Measurements from ENCODE around the gene P2RY4.
"Not testable (repeated sequence)": the region's sequence is repeated elsewhere in the genome, so short reads cannot be mapped to it uniquely, and the experiment has no call there.

P2RY4 gene

DNA sequence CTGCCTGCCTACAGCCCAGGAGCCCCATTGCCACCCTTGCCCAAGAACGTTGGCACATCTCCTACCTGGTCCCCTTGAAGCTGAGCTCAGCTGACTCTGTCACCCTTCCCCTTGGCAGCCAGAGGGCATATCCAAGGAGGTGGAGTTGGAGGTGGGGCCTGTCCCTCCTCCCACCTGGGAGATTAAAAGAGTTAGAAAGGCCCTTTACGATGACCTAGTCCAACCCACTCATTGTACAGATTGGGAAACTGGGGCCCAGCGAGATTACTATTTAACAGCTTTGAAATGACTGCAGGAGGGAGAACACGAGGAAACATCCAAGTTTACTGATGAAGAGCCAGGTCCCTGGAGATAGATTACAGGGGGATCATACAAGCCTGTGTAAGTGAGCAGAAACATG lies at the start of gene P2RY4:
P2RY4 (minus strand) TSS at position 101 of the 400 bp plus-strand sequence. CDS start 580 bp downstream, outside the sequence.
- no peak for DNase-seq

GRCh38 chrX:70301716-70302115 lies 41.7 kb upstream of the P2RY4 start:
- DNase-seq = no peak

- DNase-seq = no peak
Measured at GRCh38 chrX:70293621-70294020, 33.6 kb upstream of the P2RY4 start.

DNA sequence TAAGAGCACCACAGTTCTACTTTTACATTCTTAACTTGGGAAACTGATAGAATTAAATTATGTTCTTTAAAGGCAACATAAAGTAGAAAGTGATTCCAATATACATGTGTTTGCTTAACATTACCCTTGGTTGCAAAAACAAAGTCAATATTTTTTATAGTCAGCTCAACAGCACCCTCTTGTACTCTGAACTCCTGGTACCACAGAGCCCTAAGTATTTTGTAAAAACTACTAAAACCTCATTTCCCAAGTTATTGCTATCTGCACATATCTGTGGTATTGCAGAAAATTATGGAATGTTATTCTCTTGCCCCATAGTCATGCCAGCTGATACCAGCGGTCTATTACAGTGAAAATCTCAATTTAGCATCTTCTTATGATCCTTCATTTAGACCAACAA lies 32.8 kb upstream of the P2RY4 start:
- DNase-seq = no peak

- peak; percentile 62 to 67 for DNase-seq
Measured at GRCh38 chrX:70289793-70290770, 30.1 kb upstream of the P2RY4 start, which contains the start of the genes KIF4A and PDZD11. TSS of gene KIF4A (plus strand) at chrX:70290104. CDS start at chrX:70290459, 355 bp downstream. TSS of gene PDZD11 (minus strand) at chrX:70289927. CDS start at chrX:70289341, 586 bp downstream.

DNA sequence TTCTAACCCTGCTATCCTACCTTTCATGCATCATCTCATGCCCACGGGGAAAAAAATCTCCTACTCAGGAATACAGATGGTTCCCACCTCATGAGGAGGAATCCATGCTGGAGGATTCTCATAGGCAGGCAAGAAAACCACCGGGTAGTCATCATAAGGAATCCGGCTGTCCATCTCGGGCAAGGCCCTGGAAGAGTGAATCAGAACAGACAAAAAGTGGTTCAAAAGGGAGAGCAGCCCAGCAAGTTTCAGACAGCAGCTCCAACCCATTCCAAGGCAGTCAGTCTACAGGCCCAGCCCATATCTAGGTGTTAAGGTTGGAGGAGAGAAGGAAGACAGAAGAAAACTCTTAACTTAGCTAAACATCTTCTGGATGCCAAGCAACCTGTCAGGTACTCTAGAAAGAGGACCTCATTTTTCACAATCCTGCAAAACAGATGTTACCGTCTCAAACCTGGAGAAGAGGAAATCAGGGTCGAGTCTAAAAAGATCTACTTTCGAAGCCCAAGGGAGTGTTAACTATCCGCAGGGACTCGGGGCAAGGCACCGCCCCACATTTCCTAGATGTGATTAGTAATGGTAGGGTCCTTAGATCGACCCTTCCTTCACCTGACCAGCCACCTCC lies 29.3 kb upstream of the P2RY4 start:
- DNase-seq = no peak

DNA sequence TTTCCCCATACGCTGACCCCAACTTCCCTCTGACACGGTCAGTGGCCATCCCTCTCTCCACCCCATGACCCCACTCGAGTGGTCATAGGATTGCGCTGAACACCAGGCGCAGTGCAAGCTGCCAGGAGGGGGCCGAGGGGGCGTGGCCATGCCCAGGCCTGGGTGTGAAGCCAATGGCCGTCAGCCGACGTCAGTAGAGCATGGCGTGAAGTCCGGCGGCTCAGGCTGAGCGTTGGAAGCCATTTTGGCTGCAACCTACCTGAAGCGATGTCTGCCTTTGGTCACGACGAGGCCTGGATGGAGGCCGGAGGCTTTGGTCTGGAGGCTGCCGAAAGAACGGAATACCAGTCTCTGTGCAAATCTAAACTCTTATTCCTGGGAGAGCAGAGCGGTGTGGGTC lies 21.9 kb upstream of the P2RY4 start, which contains the start of gene RAB41:
RAB41 (plus strand) TSS at position 222 of the 400 bp plus-strand sequence; CDS start at position 268, 46 bp downstream.
- DNase-seq = no peak

- no peak for DNase-seq
Measured at GRCh38 chrX:70280573-70280972, 20.6 kb upstream of the P2RY4 start.

DNA sequence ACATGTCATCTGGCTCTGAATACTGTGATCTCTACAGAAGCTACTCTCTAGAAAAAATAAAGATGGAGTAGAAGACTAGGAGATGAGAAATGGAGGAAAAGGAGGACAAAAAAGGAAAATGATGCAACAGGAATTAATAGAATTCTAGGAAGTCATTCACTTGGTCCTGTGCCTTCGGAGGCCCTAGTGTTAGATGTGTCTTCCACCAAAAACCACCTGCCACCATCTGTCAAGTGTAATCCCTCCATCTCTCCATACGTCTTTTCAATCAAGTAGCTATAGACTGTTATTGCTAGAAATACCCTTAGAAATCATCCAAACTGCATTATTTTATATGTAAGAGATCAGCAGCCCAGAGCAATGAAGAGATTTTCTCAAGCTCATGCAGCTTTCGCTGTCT lies 19.1 kb upstream of the P2RY4 start:
- no peak for DNase-seq

DNA sequence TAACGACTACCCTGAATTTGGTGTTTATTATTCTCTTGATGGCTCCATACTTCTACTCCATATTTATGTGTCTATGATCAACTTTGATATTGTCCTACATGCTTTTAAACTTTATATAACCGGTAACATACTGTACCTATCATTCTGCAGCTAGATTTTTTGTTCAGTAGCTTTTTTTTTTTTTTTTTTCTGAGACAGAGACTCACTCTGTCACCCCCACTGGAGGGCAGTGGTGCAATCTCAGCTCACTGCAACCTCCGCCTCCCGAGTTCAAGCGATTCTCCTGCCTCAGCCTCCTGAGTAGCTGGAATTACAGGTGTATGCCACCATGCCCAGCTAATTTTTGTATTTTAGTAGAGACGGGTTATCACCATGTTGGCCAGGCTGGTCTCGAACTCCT lies 14.0 kb upstream of the P2RY4 start:
- DNase-seq = not testable (repeated sequence)

GRCh38 chrX:70268034-70268433 lies 8.0 kb upstream of the P2RY4 start, which contains the start of gene ARR3:
TSS of gene ARR3 (plus strand) at chrX:70268334. CDS start at chrX:70269386, 1,052 bp downstream.
- no peak for DNase-seq

GRCh38 chrX:70264784-70265183 lies 4.8 kb upstream of the P2RY4 start:
- DNase-seq = no peak

- peak; percentile 21 to 51 for DNase-seq
Measured at GRCh38 chrX:70262952-70263567, 3.1 kb upstream of the P2RY4 start.

GRCh38 chrX:70257423-70258288 lies 2.3 kb downstream of the P2RY4 start:
- DNase-seq = no peak

DNA sequence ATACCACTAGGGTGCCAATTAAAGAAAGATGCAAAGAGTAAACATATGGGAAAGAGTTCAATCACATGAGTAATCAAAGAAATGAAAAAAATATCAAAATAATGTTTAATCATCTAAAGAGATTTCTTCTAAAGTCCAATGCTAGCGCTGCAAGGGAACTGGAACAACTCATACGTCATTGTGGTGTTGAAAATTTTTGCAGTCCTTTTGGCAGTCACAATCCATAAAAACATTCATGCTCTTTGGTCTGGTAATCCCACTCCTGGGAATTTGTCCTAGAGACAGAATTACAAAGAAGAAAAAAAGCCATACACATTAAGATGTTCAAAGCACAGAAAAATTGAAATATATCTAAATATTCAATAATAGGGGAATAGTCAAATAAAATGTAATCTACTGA lies 4.6 kb downstream of the P2RY4 start:
- no peak for DNase-seq

DNA sequence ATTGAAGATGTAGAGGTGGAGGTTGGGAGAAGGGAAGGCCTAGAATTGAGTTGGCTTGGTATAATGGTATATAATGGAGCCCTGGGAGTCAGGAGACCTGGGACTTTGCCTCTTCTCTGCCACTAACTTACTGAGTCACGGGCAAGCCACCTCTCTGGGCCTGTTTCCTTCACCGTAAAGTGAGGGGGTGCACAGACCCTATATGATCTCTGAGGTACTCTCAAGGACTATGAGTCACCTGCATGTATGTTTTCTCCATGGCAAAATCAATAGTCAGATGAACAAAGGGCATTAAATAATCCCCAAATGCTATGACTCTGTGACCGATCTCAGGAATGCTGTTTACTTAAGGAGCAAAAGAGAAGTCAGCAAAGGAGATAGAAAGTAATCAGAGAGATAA lies 5.1 kb downstream of the P2RY4 start:
- no peak for DNase-seq

- no peak for DNase-seq
Measured at GRCh38 chrX:70254063-70254400, 6.0 kb downstream of the P2RY4 start.

- DNase-seq = no peak
Measured at GRCh38 chrX:70253377-70254062, 6.5 kb downstream of the P2RY4 start.

DNA sequence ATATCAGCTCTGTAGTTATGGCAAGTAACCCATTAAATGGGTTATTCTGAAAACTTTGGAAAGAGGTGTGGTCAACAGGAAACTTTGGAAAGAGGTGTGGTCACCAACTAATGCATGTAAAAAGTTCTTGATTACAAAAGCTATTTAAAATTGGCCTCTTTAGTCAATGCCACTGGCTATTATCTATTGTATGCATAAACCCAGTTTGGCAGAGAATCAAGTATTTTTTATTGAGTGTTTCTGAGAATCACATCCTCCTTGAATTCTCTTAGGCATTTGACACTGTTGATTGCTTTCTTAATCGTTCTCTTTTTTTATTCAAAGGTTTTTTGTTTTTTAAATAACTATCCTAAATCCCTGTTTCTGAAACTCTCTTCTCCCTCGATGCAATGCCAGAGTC lies 7.5 kb downstream of the P2RY4 start:
- no peak for DNase-seq

GRCh38 chrX:70247252-70247651 lies 12.8 kb downstream of the P2RY4 start:
- no peak for DNase-seq

GRCh38 chrX:70244881-70245280 lies 15.1 kb downstream of the P2RY4 start:
- no peak for DNase-seq

GRCh38 chrX:70243601-70244000 lies 16.4 kb downstream of the P2RY4 start:
- not testable (repeated sequence) for DNase-seq

Data from stimulated activated CD4-positive, alpha-beta T cell treated with anti-CD3 and anti-CD28 coated beads, Interleukin-2, amount 100 ng/mL, for 48 hours (primary cell).